Ovary (tissue), 3 donors: ENCODE measurements around the gene PSMB7.

Source experiments
- POLR2A ChIP-seq: fragments of 450-650 bp; IDR thresholded peaks from one replicate; pipeline ENCODE4 v1.6.1; 2017; ENCODE audit warnings: antibody characterized with exemption, mild to moderate bottlenecking, moderate library complexity
- TF ChIP-seq, protein P1 (sequence below), 3 donors: fragments of 450-650 bp in 2 of 3; fragments of 200-600 bp in 1 of 3; IDR thresholded peaks; one replicate each; pipeline versions ENCODE4 v1.5.1 to v1.8.0; 2016 to 2022; ENCODE audit warnings: antibody characterized with exemption in 3 of 3, mild to moderate bottlenecking in 1 of 3
- donor health status: DM: no; HTN: no; CAD: no.

DNA sequence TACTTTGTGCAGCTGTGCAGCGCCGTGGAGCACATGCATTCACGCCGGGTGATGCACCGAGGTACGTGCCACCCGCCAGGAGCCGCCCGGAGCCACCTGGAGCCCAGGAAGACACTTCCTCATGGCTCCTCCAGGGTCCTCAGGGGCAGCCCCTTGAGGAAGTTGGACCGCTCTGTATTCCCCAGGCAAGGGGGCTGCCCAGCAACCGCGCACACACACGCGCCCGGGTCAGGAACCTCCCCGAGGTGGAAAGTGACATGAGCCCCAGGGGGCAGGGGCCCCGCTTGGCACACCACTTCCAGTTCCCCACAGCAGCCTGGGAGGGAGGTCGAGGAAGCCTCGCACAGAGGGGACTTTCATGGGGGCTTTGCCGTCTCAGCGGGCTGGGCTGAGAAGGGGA is 88.9 kb downstream of the PSMB7 start:
- no peak for TF ChIP-seq POLR2A
- TF ChIP-seq, protein P1, sequence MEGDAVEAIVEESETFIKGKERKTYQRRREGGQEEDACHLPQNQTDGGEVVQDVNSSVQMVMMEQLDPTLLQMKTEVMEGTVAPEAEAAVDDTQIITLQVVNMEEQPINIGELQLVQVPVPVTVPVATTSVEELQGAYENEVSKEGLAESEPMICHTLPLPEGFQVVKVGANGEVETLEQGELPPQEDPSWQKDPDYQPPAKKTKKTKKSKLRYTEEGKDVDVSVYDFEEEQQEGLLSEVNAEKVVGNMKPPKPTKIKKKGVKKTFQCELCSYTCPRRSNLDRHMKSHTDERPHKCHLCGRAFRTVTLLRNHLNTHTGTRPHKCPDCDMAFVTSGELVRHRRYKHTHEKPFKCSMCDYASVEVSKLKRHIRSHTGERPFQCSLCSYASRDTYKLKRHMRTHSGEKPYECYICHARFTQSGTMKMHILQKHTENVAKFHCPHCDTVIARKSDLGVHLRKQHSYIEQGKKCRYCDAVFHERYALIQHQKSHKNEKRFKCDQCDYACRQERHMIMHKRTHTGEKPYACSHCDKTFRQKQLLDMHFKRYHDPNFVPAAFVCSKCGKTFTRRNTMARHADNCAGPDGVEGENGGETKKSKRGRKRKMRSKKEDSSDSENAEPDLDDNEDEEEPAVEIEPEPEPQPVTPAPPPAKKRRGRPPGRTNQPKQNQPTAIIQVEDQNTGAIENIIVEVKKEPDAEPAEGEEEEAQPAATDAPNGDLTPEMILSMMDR (IDR thresholded peaks at IDR 0.05) = no peak
